Epithelial cell of proximal tubule (primary cell): ENCODE measurements around the gene PAPOLB. TPM values are rescaled to one million over a fixed set of nuclear protein-coding genes. Genes with fewer than 3 reads are reported as not detected.

Experiments used
- DNase-seq: peaks from one replicate; pipeline ENCODE4 v3.0.0-alpha.2; 2011; ENCODE audit warnings: low read depth
- H3K4me3 ChIP-seq: 2 replicates; pipeline ENCODE4 v1.5.1; 2011; ENCODE audit warnings: low read depth, mild to moderate bottlenecking, low read length
- CTCF ChIP-seq: conservative IDR thresholded peaks from 2 replicates; pipeline ENCODE4 v1.5.1; 2012; ENCODE audit warnings: low read depth, mild to moderate bottlenecking, low read length
- total RNA-seq: library from RNA; depleted of rRNA; stranded (reverse); fragments of >200 nt; gene quantifications from 2 replicates; pipeline ENCODE4 v1.2.3, GENCODE V29; 2015

Gene PAPOLB
- total RNA-seq, 1 donor from 2014 or later, result not detected

DNA sequence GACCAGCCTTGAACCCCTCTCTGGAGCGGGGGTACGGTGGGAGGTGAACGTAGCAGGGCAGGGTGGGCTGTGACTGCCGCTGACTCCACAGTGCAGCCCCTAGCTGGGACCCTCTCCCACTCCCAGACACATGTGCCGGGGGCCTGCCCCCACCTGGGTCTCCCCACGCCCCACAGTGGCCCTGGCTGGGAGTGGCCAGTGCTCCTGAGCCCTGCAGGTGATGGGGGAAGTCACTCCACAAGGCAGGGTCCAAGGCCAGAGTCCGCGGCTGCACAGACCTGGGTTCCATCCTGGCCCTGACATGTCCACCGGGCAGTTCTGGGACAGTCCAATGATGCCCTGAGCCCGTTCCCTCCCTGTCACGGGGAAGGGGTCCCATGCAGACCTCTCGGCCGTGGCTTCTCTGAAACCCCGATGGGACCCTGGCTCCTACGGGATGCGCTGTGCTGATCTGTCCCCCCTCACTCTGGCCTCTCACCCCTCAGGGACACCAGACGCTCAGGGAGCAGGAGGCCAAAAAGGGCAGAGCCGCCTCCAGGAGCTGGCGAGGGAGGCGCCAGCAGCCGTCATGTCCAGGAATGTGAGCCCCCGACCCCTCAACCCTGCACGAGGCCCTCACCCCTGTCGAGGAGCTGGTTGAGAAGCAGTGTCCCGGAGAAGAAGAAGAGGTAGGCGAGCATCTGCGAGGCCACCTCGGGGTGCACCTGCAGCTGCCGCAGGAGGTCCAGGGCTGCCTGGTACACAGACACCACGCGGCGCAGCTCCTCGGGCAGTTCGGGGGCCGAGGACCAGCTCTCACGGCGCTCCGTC, 46.0 kb downstream of the PAPOLB start:
- no peak for DNase-seq
- H3K4me3 ChIP-seq, result no peak overlapping the region
- no peak for TF ChIP-seq CTCF

GRCh38 chr7:4815121-4815520, 46.7 kb downstream of the PAPOLB start:
- no peak overlapping the region for H3K4me3 ChIP-seq
- TF ChIP-seq CTCF, result no peak
- no peak for DNase-seq

DNA sequence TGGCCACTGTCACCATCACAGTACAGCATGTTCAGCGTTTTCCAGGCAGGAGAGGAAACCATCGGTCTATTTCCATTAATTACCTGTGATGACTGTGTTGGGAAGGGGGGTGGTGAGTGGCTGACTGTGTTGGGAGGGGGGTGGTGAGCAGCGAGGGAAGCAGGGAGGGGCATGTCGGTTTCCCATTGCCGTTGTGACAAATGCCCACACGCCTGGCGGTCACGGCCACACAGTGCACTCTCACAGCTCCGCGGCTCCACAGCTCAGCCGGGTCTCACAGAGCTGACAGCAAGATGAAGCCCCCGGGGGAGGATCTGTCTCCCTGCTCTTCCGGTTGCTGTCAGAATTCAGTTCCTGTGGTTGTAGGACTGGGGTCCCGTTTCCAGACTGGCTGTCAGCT, 47.4 kb downstream of the PAPOLB start:
- TF ChIP-seq CTCF, result no peak
- no peak overlapping the region for H3K4me3 ChIP-seq
- DNase-seq, result no peak

GRCh38 chr7:4809666-4810065, 52.2 kb downstream of the PAPOLB start:
- DNase-seq, result peak; percentile 31
- TF ChIP-seq CTCF, result no peak
- no peak overlapping the region for H3K4me3 ChIP-seq

- no peak for TF ChIP-seq CTCF
- H3K4me3 ChIP-seq, result no peak overlapping the region
- no peak for DNase-seq
Observed at GRCh38 chr7:4809091-4809591, 52.7 kb downstream of the PAPOLB start.

DNA sequence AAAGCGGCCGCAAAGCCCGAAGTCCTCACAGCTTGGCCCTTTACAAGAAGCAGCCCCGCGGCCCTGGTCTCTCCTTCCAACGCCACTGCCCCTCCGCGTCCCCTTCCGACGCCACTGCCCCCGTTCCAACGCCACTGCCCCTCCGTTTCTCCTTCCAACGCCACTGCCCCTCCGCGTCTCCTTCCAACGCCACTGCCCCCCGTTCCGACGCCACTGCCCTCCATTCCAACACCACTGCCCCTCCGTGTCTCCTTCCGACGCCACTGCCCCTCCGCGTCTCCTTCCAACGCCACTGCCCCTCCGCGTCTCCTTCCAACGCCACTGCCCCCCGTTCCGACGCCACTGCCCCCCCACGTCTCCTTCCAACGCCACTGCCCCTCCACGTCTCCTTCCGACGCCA, 53.3 kb downstream of the PAPOLB start:
- DNase-seq, result no peak
- H3K4me3 ChIP-seq, result no peak overlapping the region
- TF ChIP-seq CTCF, result no peak

DNA sequence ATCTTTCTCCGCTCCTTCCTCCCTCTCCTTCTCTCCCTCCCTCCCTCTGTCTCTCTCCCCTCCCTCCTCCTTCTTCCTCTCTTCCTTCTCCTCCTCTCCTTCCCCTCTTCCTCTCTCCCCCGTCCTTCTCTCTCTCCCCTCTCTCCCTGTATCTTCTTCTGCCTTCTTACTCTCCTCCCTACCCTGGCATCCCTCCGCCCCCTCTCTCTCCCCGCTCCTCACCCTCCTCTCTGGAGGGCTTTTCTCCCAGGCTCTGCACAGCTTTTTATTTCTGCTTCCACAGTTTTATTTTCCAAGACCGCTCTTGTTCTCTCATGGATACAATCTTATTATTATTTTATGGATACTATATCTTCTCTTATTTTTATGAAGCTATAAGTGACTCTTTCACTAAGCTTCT, 53.8 kb downstream of the PAPOLB start:
- TF ChIP-seq CTCF, result no peak
- H3K4me3 ChIP-seq, result no peak overlapping the region
- DNase-seq, result no peak
